Measurements from ENCODE around the gene PIGR.

- TF ChIP-seq CTCF (IDR thresholded peaks at IDR 0.05): no peak
- no peak for TF ChIP-seq POLR2A (IDR thresholded peaks at IDR 0.05)
Measured at GRCh38 chr1:206899717-206900116, 46.5 kb downstream of the PIGR start.

Data from testis (tissue), 2 donors.